ENCODE data around the gene RAB11FIP4. TPM values are rescaled to one million over a fixed set of nuclear protein-coding genes. Genes with fewer than 3 reads are reported as not detected.

RAB11FIP4 gene
- total RNA-seq, 2 donors from 2014 or later, result 35.6 to 62.2 TPM

- no peak overlapping the region for H3K27ac ChIP-seq (ENCODE audit: low read depth, low read length)
- no peak for DNase-seq
Observed at GRCh38 chr17:31575043-31575442, 183.6 kb downstream of the RAB11FIP4 start.

GRCh38 chr17:31579265-31579664 is 187.8 kb downstream of the RAB11FIP4 start:
- Histone ChIP-seq H3K36me3 (ENCODE audit: control insufficient read depth, insufficient read depth, low read length) (no peaks in the 10 kb centered on the region), H3K9me3 (ENCODE audit: control insufficient read depth, low read length) (no peaks in the 10 kb centered on the region), H3K27ac (ENCODE audit: low read depth, low read length) (no peak overlapping the region), H3K4me3 (ENCODE audit: low read length) (no peak overlapping the region), H3K9ac (ENCODE audit: extremely low read depth, low read length, poor library complexity, severe bottlenecking) (no peak overlapping the region), H3K27me3 (ENCODE audit: control insufficient read depth, insufficient read depth, low read length, poor library complexity, severe bottlenecking) (no peaks in the 10 kb centered on the region), H3K4me1 (ENCODE audit: control insufficient read depth, insufficient read depth, low read length) (no peaks in the 10 kb centered on the region)
- Mint-ChIP-seq H3K4me1 (no peaks in the 10 kb centered on the region), H3K4me3 (no peak overlapping the region), H3K36me3 (ENCODE audit: low read depth) (peaks cover 5% of the 10 kb centered on the region), H3K27ac (no peak overlapping the region), H3K9me3 (no peaks in the 10 kb centered on the region), H3K27me3 (ENCODE audit: insufficient read depth) (no peaks in the 10 kb centered on the region)
- DNase-seq, result no peak
- 83 to 93% methylated on average over 3 to 4 of the region's 4 CpGs for WGBS, 2 experiments (ENCODE audit: insufficient coverage in 1 of 2, insufficient read length in 1 of 2)
- TF ChIP-seq, protein P1, sequence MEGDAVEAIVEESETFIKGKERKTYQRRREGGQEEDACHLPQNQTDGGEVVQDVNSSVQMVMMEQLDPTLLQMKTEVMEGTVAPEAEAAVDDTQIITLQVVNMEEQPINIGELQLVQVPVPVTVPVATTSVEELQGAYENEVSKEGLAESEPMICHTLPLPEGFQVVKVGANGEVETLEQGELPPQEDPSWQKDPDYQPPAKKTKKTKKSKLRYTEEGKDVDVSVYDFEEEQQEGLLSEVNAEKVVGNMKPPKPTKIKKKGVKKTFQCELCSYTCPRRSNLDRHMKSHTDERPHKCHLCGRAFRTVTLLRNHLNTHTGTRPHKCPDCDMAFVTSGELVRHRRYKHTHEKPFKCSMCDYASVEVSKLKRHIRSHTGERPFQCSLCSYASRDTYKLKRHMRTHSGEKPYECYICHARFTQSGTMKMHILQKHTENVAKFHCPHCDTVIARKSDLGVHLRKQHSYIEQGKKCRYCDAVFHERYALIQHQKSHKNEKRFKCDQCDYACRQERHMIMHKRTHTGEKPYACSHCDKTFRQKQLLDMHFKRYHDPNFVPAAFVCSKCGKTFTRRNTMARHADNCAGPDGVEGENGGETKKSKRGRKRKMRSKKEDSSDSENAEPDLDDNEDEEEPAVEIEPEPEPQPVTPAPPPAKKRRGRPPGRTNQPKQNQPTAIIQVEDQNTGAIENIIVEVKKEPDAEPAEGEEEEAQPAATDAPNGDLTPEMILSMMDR (conservative IDR thresholded peaks at IDR 0.05), result no peak

More at GRCh38 chr17:31575043-31575442, 183.6 kb downstream of the RAB11FIP4 start:
- no peaks in the 10 kb centered on the region for H3K36me3 ChIP-seq (ENCODE audit: control insufficient read depth, insufficient read depth, low read length)
- Mint-ChIP-seq H3K27me3 (ENCODE audit: insufficient read depth) (no peaks in the 10 kb centered on the region), H3K9me3 (no peaks in the 10 kb centered on the region), H3K4me1 (peaks cover 7% of the 10 kb centered on the region), H3K36me3 (ENCODE audit: low read depth) (peaks cover 2% of the 10 kb centered on the region), H3K27ac (peak overlapping the region; percentile 29), H3K4me3 (no peak overlapping the region)
- TF ChIP-seq, protein P1 (conservative IDR thresholded peaks at IDR 0.05), result no peak
- H3K4me1 ChIP-seq (ENCODE audit: control insufficient read depth, insufficient read depth, low read length), result no peaks in the 10 kb centered on the region
- WGBS, 2 experiments (ENCODE audit: insufficient coverage in 1 of 2, insufficient read length in 1 of 2), result 89 to 91% methylated on average over 10 to 13 of the region's 13 CpGs
- H3K4me3 ChIP-seq (ENCODE audit: low read length), result no peak overlapping the region
- no peaks in the 10 kb centered on the region for H3K27me3 ChIP-seq (ENCODE audit: control insufficient read depth, insufficient read depth, low read length, poor library complexity, severe bottlenecking)
- no peak overlapping the region for H3K9ac ChIP-seq (ENCODE audit: extremely low read depth, low read length, poor library complexity, severe bottlenecking)
- no peaks in the 10 kb centered on the region for H3K9me3 ChIP-seq (ENCODE audit: control insufficient read depth, low read length)

- peaks cover 12% of the 10 kb centered on the region for H3K36me3 Mint-ChIP-seq (ENCODE audit: low read depth)
- Histone ChIP-seq H3K9me3 (ENCODE audit: control insufficient read depth, low read length) (no peaks in the 10 kb centered on the region), H3K9ac (ENCODE audit: extremely low read depth, low read length, poor library complexity, severe bottlenecking) (no peak overlapping the region), H3K4me3 (ENCODE audit: low read length) (no peak overlapping the region), H3K27me3 (ENCODE audit: control insufficient read depth, insufficient read depth, low read length, poor library complexity, severe bottlenecking) (no peaks in the 10 kb centered on the region), H3K27ac (ENCODE audit: low read depth, low read length) (no peak overlapping the region), H3K36me3 (ENCODE audit: control insufficient read depth, insufficient read depth, low read length) (no peaks in the 10 kb centered on the region), H3K4me1 (ENCODE audit: control insufficient read depth, insufficient read depth, low read length) (no peaks in the 10 kb centered on the region)
- DNase-seq, result no peak
- H3K4me3 Mint-ChIP-seq, result no peak overlapping the region
- no peak overlapping the region for H3K27ac Mint-ChIP-seq
- H3K4me1 Mint-ChIP-seq, result no peaks in the 10 kb centered on the region
- no peaks in the 10 kb centered on the region for H3K27me3 Mint-ChIP-seq (ENCODE audit: insufficient read depth)
- WGBS, 2 experiments (ENCODE audit: insufficient coverage in 1 of 2, insufficient read length in 1 of 2), result 88 to 93% methylated on average over 3 of the region's 3 CpGs
- H3K9me3 Mint-ChIP-seq, result no peaks in the 10 kb centered on the region
- TF ChIP-seq, protein P1 (conservative IDR thresholded peaks at IDR 0.05), result no peak
Observed at GRCh38 chr17:31580316-31580705, 188.8 kb downstream of the RAB11FIP4 start.

All from endodermal cell (in vitro differentiated cells).